Adrenal gland (tissue), 5 donors: ENCODE results near the gene RAD51AP1.

Experiments
- POLR2A ChIP-seq, 2 donors: fragments of 450-650 bp; IDR thresholded peaks; one replicate each; pipeline ENCODE4 v1.6.1; 2017; ENCODE audit warnings: antibody characterized with exemption in 2 of 2, mild to moderate bottlenecking in 2 of 2, moderate library complexity in 1 of 2
- TF ChIP-seq, protein P1 (sequence below), 6 experiments: fragments of 450-650 bp in 4 of 6; fragments of 200-600 bp in 2 of 6; sonication (generic) in 1 of 6; IDR thresholded peaks; 1 replicate in 5 of 6; 2 replicates in 1 of 6; pipeline versions ENCODE4 v1.5.1 to v1.8.0; 2016 to 2021; ENCODE audit warnings: antibody characterized with exemption in 6 of 6, mild to moderate bottlenecking in 2 of 6, moderate library complexity in 1 of 6
- donor health status: DM: no; HTN: no; CAD: no.

DNA sequence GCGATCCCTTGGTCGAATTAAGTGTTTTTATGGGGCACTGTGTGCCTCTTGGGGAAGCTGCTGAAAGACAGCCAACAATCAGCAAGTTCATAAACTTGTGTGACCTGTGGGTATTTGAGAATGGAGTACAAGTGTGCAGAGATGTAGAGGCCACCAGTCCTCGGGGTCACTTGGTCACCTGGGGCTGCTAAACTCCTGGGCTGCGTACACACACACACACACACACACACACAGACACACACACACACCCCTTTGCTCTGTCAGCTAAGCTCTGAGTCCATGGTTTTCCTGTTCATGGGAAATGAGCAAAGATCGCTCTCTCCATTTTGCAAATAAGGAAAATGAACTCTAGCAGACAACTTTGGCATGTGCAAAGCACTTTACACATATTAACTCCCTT lies 47.8 kb downstream of the RAD51AP1 start:
- TF ChIP-seq, protein P1, sequence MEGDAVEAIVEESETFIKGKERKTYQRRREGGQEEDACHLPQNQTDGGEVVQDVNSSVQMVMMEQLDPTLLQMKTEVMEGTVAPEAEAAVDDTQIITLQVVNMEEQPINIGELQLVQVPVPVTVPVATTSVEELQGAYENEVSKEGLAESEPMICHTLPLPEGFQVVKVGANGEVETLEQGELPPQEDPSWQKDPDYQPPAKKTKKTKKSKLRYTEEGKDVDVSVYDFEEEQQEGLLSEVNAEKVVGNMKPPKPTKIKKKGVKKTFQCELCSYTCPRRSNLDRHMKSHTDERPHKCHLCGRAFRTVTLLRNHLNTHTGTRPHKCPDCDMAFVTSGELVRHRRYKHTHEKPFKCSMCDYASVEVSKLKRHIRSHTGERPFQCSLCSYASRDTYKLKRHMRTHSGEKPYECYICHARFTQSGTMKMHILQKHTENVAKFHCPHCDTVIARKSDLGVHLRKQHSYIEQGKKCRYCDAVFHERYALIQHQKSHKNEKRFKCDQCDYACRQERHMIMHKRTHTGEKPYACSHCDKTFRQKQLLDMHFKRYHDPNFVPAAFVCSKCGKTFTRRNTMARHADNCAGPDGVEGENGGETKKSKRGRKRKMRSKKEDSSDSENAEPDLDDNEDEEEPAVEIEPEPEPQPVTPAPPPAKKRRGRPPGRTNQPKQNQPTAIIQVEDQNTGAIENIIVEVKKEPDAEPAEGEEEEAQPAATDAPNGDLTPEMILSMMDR (IDR thresholded peaks at IDR 0.05) = no peak
- no peak for TF ChIP-seq POLR2A (IDR thresholded peaks at IDR 0.05)
